Measurements from ENCODE around the gene LPO.

DNA sequence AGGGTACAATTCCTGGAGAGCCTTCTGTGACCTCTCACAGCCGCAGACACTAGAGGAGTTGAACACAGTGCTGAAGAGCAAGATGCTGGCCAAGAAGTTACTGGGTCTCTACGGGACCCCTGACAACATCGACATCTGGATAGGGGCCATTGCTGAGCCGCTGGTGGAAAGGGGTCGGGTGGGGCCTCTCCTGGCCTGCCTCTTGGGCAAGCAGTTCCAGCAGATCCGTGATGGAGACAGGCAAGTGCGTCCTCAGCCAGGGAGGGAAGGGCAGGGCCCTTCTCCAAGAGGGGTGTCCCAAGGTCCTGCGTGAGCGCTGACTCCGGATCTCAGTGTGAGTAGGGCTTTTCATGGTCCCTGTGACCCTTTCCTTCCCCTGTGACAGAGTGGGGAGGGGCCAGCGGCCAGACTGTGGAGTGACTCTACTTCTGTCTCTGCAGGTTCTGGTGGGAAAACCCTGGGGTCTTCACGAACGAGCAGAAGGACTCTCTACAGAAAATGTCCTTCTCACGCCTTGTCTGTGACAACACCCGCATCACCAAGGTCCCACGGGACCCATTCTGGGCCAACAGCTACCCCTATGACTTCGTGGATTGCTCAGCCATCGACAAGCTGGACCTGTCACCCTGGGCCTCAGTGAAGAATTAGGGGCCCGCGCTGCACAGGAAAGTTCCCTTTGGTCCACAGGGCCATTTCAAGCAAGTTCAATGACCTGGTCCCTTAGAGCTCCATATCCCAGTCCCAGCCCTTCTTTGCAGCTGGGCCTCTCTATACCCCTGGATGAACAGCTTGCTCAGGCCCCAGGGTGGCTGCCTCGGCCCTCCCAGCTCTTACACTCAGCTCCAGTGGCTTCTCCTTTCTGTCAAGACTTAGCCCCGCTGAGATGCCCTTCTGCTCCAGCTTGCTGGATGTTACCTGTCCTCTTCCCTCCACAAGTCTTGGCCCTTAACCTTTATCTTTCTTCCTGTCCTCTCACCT is 29.3 kb downstream of the LPO start:
- TF ChIP-seq, protein P1, sequence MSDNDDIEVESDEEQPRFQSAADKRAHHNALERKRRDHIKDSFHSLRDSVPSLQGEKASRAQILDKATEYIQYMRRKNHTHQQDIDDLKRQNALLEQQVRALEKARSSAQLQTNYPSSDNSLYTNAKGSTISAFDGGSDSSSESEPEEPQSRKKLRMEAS (IDR thresholded peaks at IDR 0.05; ENCODE audit: insufficient read depth, insufficient read length) = no peak
- TF ChIP-seq, protein P2, sequence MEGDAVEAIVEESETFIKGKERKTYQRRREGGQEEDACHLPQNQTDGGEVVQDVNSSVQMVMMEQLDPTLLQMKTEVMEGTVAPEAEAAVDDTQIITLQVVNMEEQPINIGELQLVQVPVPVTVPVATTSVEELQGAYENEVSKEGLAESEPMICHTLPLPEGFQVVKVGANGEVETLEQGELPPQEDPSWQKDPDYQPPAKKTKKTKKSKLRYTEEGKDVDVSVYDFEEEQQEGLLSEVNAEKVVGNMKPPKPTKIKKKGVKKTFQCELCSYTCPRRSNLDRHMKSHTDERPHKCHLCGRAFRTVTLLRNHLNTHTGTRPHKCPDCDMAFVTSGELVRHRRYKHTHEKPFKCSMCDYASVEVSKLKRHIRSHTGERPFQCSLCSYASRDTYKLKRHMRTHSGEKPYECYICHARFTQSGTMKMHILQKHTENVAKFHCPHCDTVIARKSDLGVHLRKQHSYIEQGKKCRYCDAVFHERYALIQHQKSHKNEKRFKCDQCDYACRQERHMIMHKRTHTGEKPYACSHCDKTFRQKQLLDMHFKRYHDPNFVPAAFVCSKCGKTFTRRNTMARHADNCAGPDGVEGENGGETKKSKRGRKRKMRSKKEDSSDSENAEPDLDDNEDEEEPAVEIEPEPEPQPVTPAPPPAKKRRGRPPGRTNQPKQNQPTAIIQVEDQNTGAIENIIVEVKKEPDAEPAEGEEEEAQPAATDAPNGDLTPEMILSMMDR (IDR thresholded peaks at IDR 0.05; ENCODE audit: extremely low read depth in 1 of 2, insufficient read depth in 1 of 2, low read depth in 1 of 2, low read length in 2 of 2) = no peak

Measured in endothelial cell of umbilical vein (primary cell).